Measurements from ENCODE around the gene CRYBA2. TPM values are rescaled to one million over a fixed set of nuclear protein-coding genes. Genes with fewer than 3 reads are reported as not detected.

The CRYBA2 gene
- total RNA-seq, 2 experiments from 2014 or later, result not detected

DNA sequence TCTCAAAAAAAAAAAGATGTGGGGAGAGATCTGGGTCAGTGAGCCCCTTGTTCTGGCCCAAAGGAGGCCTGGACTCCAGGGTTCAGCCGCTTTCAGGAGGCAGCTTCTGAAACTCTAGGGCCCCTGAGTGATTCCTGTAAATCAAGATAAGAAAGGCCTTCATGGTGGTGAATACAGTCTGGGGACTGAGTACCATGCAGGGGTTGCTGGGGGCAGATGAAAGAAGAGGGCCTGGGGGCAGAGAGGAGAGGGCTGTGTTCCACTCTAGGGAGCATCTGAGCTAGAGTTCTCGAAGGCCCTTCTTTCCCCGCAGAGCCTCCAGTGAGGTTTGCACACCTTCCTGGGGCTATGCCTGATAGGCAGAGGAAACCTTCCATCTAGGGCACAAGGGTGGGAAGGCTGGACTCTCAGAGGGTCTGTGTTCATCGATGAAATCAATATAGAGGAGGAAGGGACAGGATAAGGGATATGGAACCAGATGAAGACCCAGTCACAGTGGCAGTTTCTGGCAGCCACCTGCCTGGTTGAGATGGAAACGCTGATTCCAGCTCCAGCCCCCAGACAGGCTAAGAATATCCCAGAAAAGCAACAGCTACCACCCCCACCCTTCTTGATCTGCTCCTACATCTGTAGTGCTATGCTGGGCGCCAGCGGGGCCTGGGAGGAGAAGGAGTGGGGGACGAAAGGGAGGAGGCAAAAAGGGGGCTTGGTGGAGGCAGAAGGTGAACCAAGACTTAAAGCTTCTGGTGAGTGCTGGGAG, 38.5 kb downstream of the CRYBA2 start:
- H3K27me3 Mint-ChIP-seq (ENCODE audit: low read depth), result peaks cover 41% of the 10 kb centered on the region
- H3K4me1 Mint-ChIP-seq (ENCODE audit: low read depth), result peaks cover 3% of the 10 kb centered on the region
- no peaks in the 10 kb centered on the region for H3K9me3 Mint-ChIP-seq
- no peak overlapping the region for H3K4me3 Mint-ChIP-seq
- CTCF ChIA-PET, result interaction anchor here (0.7 to 1.0 kb wide), 2 partner anchors 25 to 217 kb away, joined by 3 to 4 read pairs; no protein-coding TSS in a partner anchor
- intact Hi-C loops (cut with micrococcal nuclease), result no loop called here
- no peak overlapping the region for H3K27ac Mint-ChIP-seq
- no peak for DNase-seq
- H3K36me3 Mint-ChIP-seq (ENCODE audit: low read depth), result no peaks in the 10 kb centered on the region

DNA sequence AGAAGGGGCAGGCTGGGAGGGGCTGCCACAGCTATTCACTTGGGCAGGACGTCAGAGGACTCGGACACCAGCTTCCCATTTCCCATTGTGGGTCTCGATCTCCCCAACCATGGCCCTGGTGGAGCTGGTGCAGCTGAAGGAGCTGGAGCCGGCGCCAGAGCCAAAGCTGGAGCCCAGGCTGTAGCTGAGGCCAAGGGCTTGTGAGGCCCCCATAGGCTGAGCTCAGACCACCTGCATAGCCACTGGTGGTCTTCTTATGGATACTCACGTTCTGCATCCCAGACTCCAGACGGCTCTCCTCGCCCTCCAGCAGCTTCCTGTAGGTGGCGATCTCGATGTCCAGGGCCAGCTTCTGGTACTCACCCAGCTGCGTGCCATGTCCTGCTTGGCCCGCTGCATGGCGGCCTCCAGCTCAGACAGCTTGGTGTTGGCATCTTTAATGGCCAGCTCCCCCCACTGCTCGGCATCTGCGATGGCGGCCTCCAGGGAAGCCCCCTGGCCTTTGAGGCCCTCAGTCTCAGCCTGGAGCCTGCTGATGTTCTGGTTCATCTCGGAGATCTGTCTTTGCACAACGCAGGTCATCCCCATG, 39.8 kb downstream of the CRYBA2 start:
- Mint-ChIP-seq H3K4me3 (no peak overlapping the region), H3K4me1 (ENCODE audit: low read depth) (no peaks in the 10 kb centered on the region), H3K27ac (no peak overlapping the region), H3K36me3 (ENCODE audit: low read depth) (no peaks in the 10 kb centered on the region), H3K27me3 (ENCODE audit: low read depth) (peaks cover 33% of the 10 kb centered on the region), H3K9me3 (no peaks in the 10 kb centered on the region)
- intact Hi-C loops (cut with micrococcal nuclease), result no loop called here
- CTCF ChIA-PET, result interaction anchor here (0.6 to 1.4 kb wide), 4 partner anchors 24 to 74 kb away, joined by 3 to 4 read pairs (median 3); no protein-coding TSS in a partner anchor
- DNase-seq, result no peak

DNA sequence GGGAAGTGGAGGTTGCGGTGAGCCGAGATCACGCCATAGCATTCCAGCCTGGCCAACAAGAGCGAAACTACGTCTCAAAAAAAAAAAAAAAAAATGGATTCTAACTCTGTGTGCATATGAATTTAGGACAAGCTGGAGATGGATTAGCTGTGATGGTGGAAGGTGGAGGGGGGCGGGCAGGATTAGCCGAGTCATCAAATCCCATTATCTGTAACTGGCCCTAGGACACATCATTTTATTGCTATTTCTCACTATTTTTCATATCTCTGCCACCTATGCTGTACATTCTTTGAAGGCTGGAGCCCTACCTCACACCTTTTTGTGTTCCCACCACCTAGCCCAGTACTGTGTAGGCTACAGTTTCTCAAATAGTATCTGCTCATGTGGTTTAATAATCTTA, 41.1 kb downstream of the CRYBA2 start:
- H3K9me3 Mint-ChIP-seq, result no peaks in the 10 kb centered on the region
- CTCF ChIA-PET, result interaction anchor here (0.6 to 0.7 kb wide), 2 partner anchors 8 to 124 kb away, joined by 3 to 4 read pairs; no protein-coding TSS in a partner anchor

DNA sequence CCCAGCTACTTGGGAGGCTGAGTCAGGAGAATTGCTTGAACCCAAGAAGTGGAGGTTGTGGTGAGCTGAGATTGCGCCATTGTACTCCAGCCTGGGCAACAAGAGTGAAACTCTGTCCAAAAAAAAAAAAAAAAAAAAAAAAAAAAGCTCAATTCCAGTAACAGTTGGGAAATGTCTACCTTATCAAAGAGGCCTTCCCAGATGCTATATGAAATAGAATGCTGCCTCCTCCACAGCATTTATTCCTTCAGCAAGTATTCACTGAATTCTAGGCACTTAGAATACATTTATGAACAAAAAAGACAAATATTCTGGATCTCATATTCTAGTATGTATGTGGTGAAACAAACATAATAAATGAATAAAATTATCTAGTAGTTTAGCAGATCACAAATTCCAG, 46.6 kb downstream of the CRYBA2 start:
- no peaks in the 10 kb centered on the region for H3K36me3 Mint-ChIP-seq (ENCODE audit: low read depth)
- no peak for DNase-seq
- H3K4me3 Mint-ChIP-seq, result no peak overlapping the region
- no peak overlapping the region for H3K27ac Mint-ChIP-seq
- H3K9me3 Mint-ChIP-seq, result no peaks in the 10 kb centered on the region
- intact Hi-C loops (cut with micrococcal nuclease), result no loop called here
- no peaks in the 10 kb centered on the region for H3K4me1 Mint-ChIP-seq (ENCODE audit: low read depth)
- H3K27me3 Mint-ChIP-seq (ENCODE audit: low read depth), result peaks cover 17% of the 10 kb centered on the region
- CTCF ChIA-PET, result interaction anchor here (1.5 kb wide), 1 partner anchor 33 kb away, joined by 5 read pairs; no protein-coding TSS in a partner anchor

More for the DNA sequence above, 41.1 kb downstream of the CRYBA2 start:
- Mint-ChIP-seq H3K4me3 (no peak overlapping the region), H3K27ac (no peak overlapping the region), H3K4me1 (ENCODE audit: low read depth) (no peaks in the 10 kb centered on the region), H3K36me3 (ENCODE audit: low read depth) (no peaks in the 10 kb centered on the region), H3K27me3 (ENCODE audit: low read depth) (peaks cover 22% of the 10 kb centered on the region)
- intact Hi-C loops (cut with micrococcal nuclease), result no loop called here
- DNase-seq, result no peak

DNA sequence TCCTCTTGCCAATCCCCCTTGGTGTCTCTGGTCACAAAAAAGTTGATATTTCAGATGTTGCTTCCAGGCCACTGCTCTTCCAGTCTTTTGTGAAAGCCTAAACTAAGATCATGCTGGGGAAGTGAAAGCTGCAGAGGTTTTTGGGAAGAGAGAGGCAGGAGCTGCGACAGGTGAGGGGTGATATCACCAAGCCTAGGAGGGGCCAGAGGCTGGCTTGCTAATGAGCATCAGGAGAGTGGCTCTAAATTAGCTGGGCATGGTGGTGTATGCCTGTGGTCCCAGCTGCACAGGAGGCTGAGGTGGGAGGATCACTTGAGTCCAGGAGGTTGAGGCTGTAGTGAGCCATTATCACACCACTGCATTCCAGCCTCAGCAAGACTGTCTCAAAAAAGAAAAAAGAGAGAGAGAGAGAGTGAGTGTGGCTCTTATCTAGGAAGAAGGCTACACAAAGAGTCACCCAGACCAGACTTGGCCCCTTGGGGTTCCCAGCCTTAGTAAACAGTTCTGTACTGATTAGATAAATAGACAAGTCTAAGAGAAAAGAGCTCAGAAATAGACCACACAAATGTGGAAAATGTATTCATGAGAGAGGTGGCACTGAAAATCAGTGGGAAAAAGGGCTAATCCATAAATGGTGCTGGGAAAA, 48.3 kb downstream of the CRYBA2 start:
- CTCF ChIA-PET, result interaction anchor here (0.7 kb wide), 1 partner anchor 73 kb away, joined by 3 read pairs; no protein-coding TSS in a partner anchor
- H3K36me3 Mint-ChIP-seq (ENCODE audit: low read depth), result peaks cover 1% of the 10 kb centered on the region
- H3K4me3 Mint-ChIP-seq, result no peak overlapping the region
- no peak for DNase-seq
- no peaks in the 10 kb centered on the region for H3K4me1 Mint-ChIP-seq (ENCODE audit: low read depth)
- intact Hi-C loops (cut with micrococcal nuclease), result no loop called here
- H3K27me3 Mint-ChIP-seq (ENCODE audit: low read depth), result peaks cover 15% of the 10 kb centered on the region
- H3K27ac Mint-ChIP-seq, result no peak overlapping the region
- no peaks in the 10 kb centered on the region for H3K9me3 Mint-ChIP-seq

Small RNA genes within 50 kb of the gene (microRNA-seq; reads per million reads assigned to microRNA genes)
- gene MIR375 (ENCODE audit: borderline microRNAs expressed, borderline replicate concordance), result not detected

Other genes with a start within 250 kb of the CRYBA2 start
- gene CYP27A1, start 211.3 kb downstream of the CRYBA2 start, total RNA-seq, result not detected
- not detected for gene PRKAG3, start 161.6 kb downstream of the CRYBA2 start, total RNA-seq
- not detected for gene WNT6, start 133.6 kb downstream of the CRYBA2 start, total RNA-seq
- 1 to 10 TPM; 1.1 to 1.3 TPM for gene WNT10A, start 112.6 kb downstream of the CRYBA2 start, total RNA-seq
- gene CDK5R2, start 33.8 kb downstream of the CRYBA2 start, total RNA-seq, result not detected
- not detected for gene FEV, start 8.2 kb downstream of the CRYBA2 start, total RNA-seq
- not detected for gene CFAP65, start 48.1 kb upstream of the CRYBA2 start, total RNA-seq
- not detected for gene IHH, start 67.5 kb upstream of the CRYBA2 start, total RNA-seq
- gene NHEJ1, start 167.4 kb upstream of the CRYBA2 start, total RNA-seq, result 10 to 100 TPM; 24.4 to 26.6 TPM
- gene SLC23A3, start 176.6 kb upstream of the CRYBA2 start, total RNA-seq, result under 1 TPM; 0.84 to 0.95 TPM
- 10 to 100 TPM; 27.0 to 31.4 TPM for gene CNPPD1, start 183.5 kb upstream of the CRYBA2 start, total RNA-seq
- gene RETREG2, start 184.9 kb upstream of the CRYBA2 start, total RNA-seq, result 10 to 100 TPM; 44.0 to 44.1 TPM
- gene ZFAND2B, start 213.4 kb upstream of the CRYBA2 start, total RNA-seq, result 10 to 100 TPM; 32.6 to 33.6 TPM
- gene ABCB6, start 225.5 kb upstream of the CRYBA2 start, total RNA-seq, result 1 to 10 TPM; 7.0 to 7.5 TPM
- gene ATG9A, start 236.2 kb upstream of the CRYBA2 start, total RNA-seq, result 10 to 100 TPM; 26.0 to 27.7 TPM
- 10 to 100 TPM; 87.7 to 88.5 TPM for gene ANKZF1, start 236.4 kb upstream of the CRYBA2 start, total RNA-seq

All from activated naive CD4-positive, alpha-beta T cell treated with anti-CD3 and anti-CD28 coated beads for 36 hours (primary cell).